CD14-positive monocyte (primary cell): ENCODE data around the gene ANTXR1. TPM values are rescaled to one million over a fixed set of nuclear protein-coding genes. Genes with fewer than 3 reads are reported as not detected.

Source experiments
- DNase-seq, 3 donors: peaks; one replicate each; pipeline ENCODE4 v3.0.0-alpha.2; 2011 to 2022
- H2AFZ ChIP-seq: 2 replicates; pipeline ENCODE4 v1.6.0; 2012; ENCODE audit warnings: mild to moderate bottlenecking, low read depth, low read length, inconsistent platforms; ENCODE audit not compliant: insufficient read depth, poor library complexity, severe bottlenecking
- H3K27ac ChIP-seq, 2 donors: 1 replicate in 1 of 2; 2 replicates in 1 of 2; pipeline ENCODE4 v1.5.1; 2012 to 2013; ENCODE audit warnings: low read length in 2 of 2, control low read depth in 1 of 2, inconsistent platforms in 1 of 2, low read depth in 1 of 2, mild to moderate bottlenecking in 1 of 2
- H3K27me3 ChIP-seq, 2 donors: one replicate each; pipeline versions ENCODE4 v1.6.0 to v1.6.1; 2011 to 2013; ENCODE audit warnings: low read length in 2 of 2; ENCODE audit not compliant: control insufficient read depth in 2 of 2, insufficient read depth in 2 of 2
- H3K36me3 ChIP-seq, 2 donors: replicated peaks in 1 of 2; 1 replicate in 1 of 2; 2 replicates in 1 of 2; pipeline versions ENCODE4 v1.5.1 to v1.6.1; 2012 to 2013; ENCODE audit warnings: low read length in 2 of 2, control low read depth in 1 of 2, inconsistent platforms in 1 of 2, mild to moderate bottlenecking in 1 of 2; ENCODE audit not compliant: insufficient read depth in 2 of 2, control insufficient read depth in 1 of 2
- H3K4me1 ChIP-seq, 2 donors: 1 replicate in 1 of 2; 2 replicates in 1 of 2; pipeline versions ENCODE4 v1.5.1 to v1.6.1; 2012 to 2013; ENCODE audit warnings: low read length in 2 of 2, control low read depth in 1 of 2, inconsistent platforms in 1 of 2, mild to moderate bottlenecking in 1 of 2, moderate library complexity in 1 of 2; ENCODE audit not compliant: insufficient read depth in 2 of 2, control insufficient read depth in 1 of 2
- H3K4me2 ChIP-seq: replicated peaks from 2 replicates; pipeline ENCODE3; 2012; ENCODE audit warnings: low read length, moderate library complexity, mild to moderate bottlenecking; ENCODE audit not compliant: poor library complexity, severe bottlenecking; ENCODE audit errors: extremely low read depth
- H3K4me3 ChIP-seq, 3 experiments: fragments of 200-600 bp in 1 of 3; sonication (generic) in 1 of 3; replicated peaks in 1 of 3; 1 replicate in 2 of 3; 2 replicates in 1 of 3; pipeline ENCODE4 v1.5.1; 2011 to 2013; ENCODE audit warnings: low read length in 3 of 3, mild to moderate bottlenecking in 3 of 3, control low read depth in 2 of 3, low read depth in 2 of 3, inconsistent platforms in 1 of 3, moderate library complexity in 1 of 3
- H3K79me2 ChIP-seq: 2 replicates; pipeline ENCODE4 v1.6.0; 2012; ENCODE audit warnings: mild to moderate bottlenecking, control low read depth, inconsistent platforms, low read length, moderate library complexity; ENCODE audit not compliant: insufficient read depth
- H3K9ac ChIP-seq: 2 replicates; pipeline ENCODE4 v1.6.0; 2017; ENCODE audit warnings: low read length, mild to moderate bottlenecking; ENCODE audit not compliant: insufficient read depth, poor library complexity, severe bottlenecking
- H3K9me3 ChIP-seq, 2 donors: replicated peaks in 1 of 2; 1 replicate in 1 of 2; 2 replicates in 1 of 2; pipeline versions ENCODE4 v1.5.1 to v1.6.1; 2012 to 2013; ENCODE audit warnings: low read length in 2 of 2, control low read depth in 1 of 2; ENCODE audit not compliant: control insufficient read depth in 1 of 2, insufficient read depth in 1 of 2
- H4K20me1 ChIP-seq: 2 replicates; pipeline ENCODE4 v1.6.0; 2012; ENCODE audit warnings: mild to moderate bottlenecking, low read length, control low read depth, moderate library complexity; ENCODE audit not compliant: insufficient read depth
- H3K27ac Mint-ChIP-seq, 7 donors: one replicate each; pipeline ENCODE4 v1.8.0; 2020; ENCODE audit warnings: mild to moderate bottlenecking in 7 of 7, mixed read lengths in 7 of 7, moderate library complexity in 6 of 7, inconsistent platforms in 2 of 7
- H3K27me3 Mint-ChIP-seq, 3 donors: one replicate each; pipeline ENCODE4 v1.8.0; 2021 to 2022; ENCODE audit warnings: low read depth in 3 of 3, mild to moderate bottlenecking in 3 of 3, mixed read lengths in 3 of 3, moderate library complexity in 3 of 3, inconsistent platforms in 1 of 3
- H3K36me3 Mint-ChIP-seq, 2 donors: one replicate each; pipeline ENCODE4 v1.8.0; 2020; ENCODE audit warnings: mixed read lengths in 2 of 2, inconsistent platforms in 1 of 2, mild to moderate bottlenecking in 1 of 2
- H3K4me1 Mint-ChIP-seq: one replicate; pipeline ENCODE4 v1.8.0; 2020; ENCODE audit warnings: mild to moderate bottlenecking, mixed read lengths
- H3K4me3 Mint-ChIP-seq, 2 donors: one replicate each; pipeline ENCODE4 v1.8.0; 2020; ENCODE audit warnings: mild to moderate bottlenecking in 2 of 2, mixed read lengths in 2 of 2, moderate library complexity in 1 of 2
- H3K9me3 Mint-ChIP-seq, 7 donors: one replicate each; pipeline ENCODE4 v1.8.0; 2020 to 2022; ENCODE audit warnings: mixed read lengths in 7 of 7, mild to moderate bottlenecking in 6 of 7, moderate library complexity in 6 of 7, inconsistent platforms in 2 of 7
- WGBS: methylation state at CpG from one replicate; pipeline ENCODE4 v1.1.5; 2013; ENCODE audit warnings: missing lambda C conversion rate; ENCODE audit not compliant: insufficient coverage; 5-methylcytosine and 5-hydroxymethylcytosine counted together
- intact Hi-C, 2 donors: fragments of 100-400 bp; cut with micrococcal nuclease; formaldehyde crosslinking; loops; one replicate each; pipeline versions ENCODE4 v1.15.0 to v1.15.1; 2023
- polyA plus RNA-seq, 3 donors: library from polyadenylated mRNA; depleted of rRNA in 1 of 3; unstranded in 2 of 3; stranded (reverse) in 1 of 3; fragments of 300-500 nt in 2 of 3; fragments of >200 nt in 1 of 3; fragmentation: Illumina TruSeq in 2 of 3; gene quantifications; 1 replicate in 2 of 3; 2 replicates in 1 of 3; pipeline ENCODE4 v1.2.3, GENCODE V29; 2012 to 2021
- TF ChIP-seq, protein P1 (sequence below): fragments of 200-600 bp; IDR thresholded peaks from one replicate; pipeline ENCODE4 v1.8.0; 2022; ENCODE audit warnings: antibody characterized with exemption, mild to moderate bottlenecking

The ANTXR1 gene
- polyA plus RNA-seq, 3 donors, result not detected

DNA sequence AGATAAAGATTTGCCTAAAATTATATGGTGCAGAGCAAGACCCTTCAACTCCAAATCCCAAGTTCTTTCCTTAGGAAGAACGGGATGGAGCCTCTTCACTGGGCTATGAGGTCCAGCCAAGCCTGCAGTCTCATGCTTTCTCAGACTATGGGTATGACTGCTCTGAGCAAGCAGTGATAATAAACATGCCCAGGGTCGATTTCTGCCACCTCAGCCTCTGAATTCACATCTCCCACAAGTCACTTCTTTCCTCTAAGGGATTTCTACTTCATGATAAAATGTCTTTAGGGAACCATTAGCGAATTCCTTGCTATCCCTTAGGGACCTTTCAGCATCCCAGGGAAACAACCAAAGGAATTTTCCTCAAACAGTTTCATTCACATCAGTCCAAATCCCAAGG is 279.3 kb downstream of the ANTXR1 start:
- H3K4me3 Mint-ChIP-seq, result no peak overlapping the region
- H3K79me2 ChIP-seq, result no peaks in the 10 kb centered on the region
- peaks cover 0 to 2% (median 0%) of the 10 kb centered on the region in 3 donors for H3K27me3 Mint-ChIP-seq
- intact Hi-C loops, result no loop called here
- no peaks in the 10 kb centered on the region for H3K27me3 ChIP-seq
- no peak overlapping the region for H3K9ac ChIP-seq
- no peaks in the 10 kb centered on the region for H3K36me3 Mint-ChIP-seq
- no peaks in the 10 kb centered on the region for H3K4me1 Mint-ChIP-seq
- H3K27ac Mint-ChIP-seq, result no peak overlapping the region
- peaks cover 0 to 2% (median 0%) of the 10 kb centered on the region in 7 donors for H3K9me3 Mint-ChIP-seq
- H3K4me2 ChIP-seq, result no peak overlapping the region
- H3K4me3 ChIP-seq, result no peak overlapping the region
- no peaks in the 10 kb centered on the region for H4K20me1 ChIP-seq
- no peak overlapping the region for H3K27ac ChIP-seq
- 90% methylated on average over 2 of the region's 3 CpGs for WGBS
- no peaks in the 10 kb centered on the region for H3K4me1 ChIP-seq
- TF ChIP-seq, protein P1, sequence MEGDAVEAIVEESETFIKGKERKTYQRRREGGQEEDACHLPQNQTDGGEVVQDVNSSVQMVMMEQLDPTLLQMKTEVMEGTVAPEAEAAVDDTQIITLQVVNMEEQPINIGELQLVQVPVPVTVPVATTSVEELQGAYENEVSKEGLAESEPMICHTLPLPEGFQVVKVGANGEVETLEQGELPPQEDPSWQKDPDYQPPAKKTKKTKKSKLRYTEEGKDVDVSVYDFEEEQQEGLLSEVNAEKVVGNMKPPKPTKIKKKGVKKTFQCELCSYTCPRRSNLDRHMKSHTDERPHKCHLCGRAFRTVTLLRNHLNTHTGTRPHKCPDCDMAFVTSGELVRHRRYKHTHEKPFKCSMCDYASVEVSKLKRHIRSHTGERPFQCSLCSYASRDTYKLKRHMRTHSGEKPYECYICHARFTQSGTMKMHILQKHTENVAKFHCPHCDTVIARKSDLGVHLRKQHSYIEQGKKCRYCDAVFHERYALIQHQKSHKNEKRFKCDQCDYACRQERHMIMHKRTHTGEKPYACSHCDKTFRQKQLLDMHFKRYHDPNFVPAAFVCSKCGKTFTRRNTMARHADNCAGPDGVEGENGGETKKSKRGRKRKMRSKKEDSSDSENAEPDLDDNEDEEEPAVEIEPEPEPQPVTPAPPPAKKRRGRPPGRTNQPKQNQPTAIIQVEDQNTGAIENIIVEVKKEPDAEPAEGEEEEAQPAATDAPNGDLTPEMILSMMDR, result no peak
- DNase-seq, result no peak
- no peaks in the 10 kb centered on the region for H3K36me3 ChIP-seq
- H2AFZ ChIP-seq, result no peak overlapping the region
- no peaks in the 10 kb centered on the region for H3K9me3 ChIP-seq

DNA sequence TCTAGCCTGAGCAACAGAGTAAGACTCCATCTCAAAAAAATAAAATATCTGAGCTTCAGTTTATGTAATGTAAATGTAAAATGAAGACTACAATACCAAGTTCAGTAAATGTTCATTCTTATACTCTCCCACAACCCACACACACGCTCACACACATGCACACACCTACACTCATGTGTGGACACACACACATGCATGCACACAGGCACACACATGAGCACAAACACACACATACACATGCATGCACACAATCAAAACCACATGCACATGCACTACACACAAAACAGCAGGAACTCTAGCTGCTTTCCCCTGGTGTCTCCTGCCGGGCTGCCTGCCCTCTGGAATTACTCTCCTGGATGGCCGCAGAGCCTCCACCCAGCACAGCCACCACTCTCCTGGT is 283.4 kb downstream of the ANTXR1 start:
- intact Hi-C loops, result loop anchor here in 1 of 2 donors (2.0 kb wide), 1 partner anchor 36 kb away; no protein-coding TSS in a partner anchor
- no peak overlapping the region for H3K9ac ChIP-seq
- H3K79me2 ChIP-seq, result no peaks in the 10 kb centered on the region
- Mint-ChIP-seq H3K4me3 (no peak overlapping the region), H3K27ac (no peak overlapping the region), H3K4me1 (peaks cover 24% of the 10 kb centered on the region), H3K27me3 (peaks cover 1 to 3% (median 2%) of the 10 kb centered on the region in 3 donors), H3K36me3 (no peaks in the 10 kb centered on the region), H3K9me3 (peaks cover 0 to 1% (median 0%) of the 10 kb centered on the region in 7 donors)
- H4K20me1 ChIP-seq, result no peaks in the 10 kb centered on the region
- no peaks in the 10 kb centered on the region for H3K9me3 ChIP-seq
- no peak overlapping the region for H2AFZ ChIP-seq
- H3K27ac ChIP-seq, result no peak overlapping the region
- H3K36me3 ChIP-seq, result no peaks in the 10 kb centered on the region
- H3K27me3 ChIP-seq, result no peaks in the 10 kb centered on the region
- DNase-seq, result no peak
- H3K4me3 ChIP-seq, result no peak overlapping the region
- TF ChIP-seq, protein P1, result no peak
- WGBS, result 97% methylated on average over 3 of the region's 3 CpGs
- H3K4me2 ChIP-seq, result no peak overlapping the region
- H3K4me1 ChIP-seq, result peaks cover 12 to 13% of the 10 kb centered on the region in 2 donors
